Measurements from ENCODE around the gene SLC44A3. TPM values are rescaled to one million over a fixed set of nuclear protein-coding genes. Genes with fewer than 3 reads are reported as not detected.

Gene SLC44A3
- total and polyA plus RNA-seq, 9 of the 15 experiments (the other 6 are each of a cell fraction or from before 2014, with no cell fraction given), result not detected

GRCh38 chr1:94898491-94899385 lies 78.6 kb downstream of the SLC44A3 start:
- no peaks in the 10 kb centered on the region for H3K4me1 ChIP-seq (replicated peaks in 1 of 2; ENCODE audit: control insufficient read depth in 2 of 2, insufficient read depth in 2 of 2, low read length in 2 of 2)
- in situ Hi-C loops (cut with MboI) (no loop called here), intact Hi-C loops (cut with micrococcal nuclease) (no loop called here)
- WGBS (ENCODE audit: insufficient coverage, low coverage, missing lambda C conversion rate), result 0% methylated on average over 7 of the region's 7 CpGs
- no peak for ATAC-seq
- H3K9me3 ChIP-seq (replicated peaks; ENCODE audit: control insufficient read depth, insufficient read depth, low read depth, low read length), result no peaks in the 10 kb centered on the region
- no peak overlapping the region for H3K27ac ChIP-seq (ENCODE audit: extremely low read depth, low read depth, low read length)
- H3K9me1 ChIP-seq (ENCODE audit: control insufficient read depth, insufficient read depth, low read length), result no peaks in the 10 kb centered on the region
- ChIA-PET CTCF (ENCODE audit: low intra/inter-chr PET ratio) (interaction anchor here (0.6 kb wide), 1 partner anchor 10 kb away, joined by 6 read pairs; no protein-coding TSS in a partner anchor), POLR2A (interaction anchor here (0.7 kb wide), 1 partner anchor 27 kb away, joined by 3 read pairs; no protein-coding TSS in a partner anchor)
- BruUV-seq (replicated peaks), result no TSS peak
- H3K27me3 ChIP-seq (ENCODE audit: control insufficient read depth in 2 of 2, insufficient read depth in 2 of 2, low read length in 2 of 2), result peaks cover 0 to 8% of the 10 kb centered on the region in 2 experiments; a peak in 2 of 5 replicates
- no peak for DNase-seq (ENCODE audit: extremely low read depth in 1 of 4, low spot score in 3 of 4)
- H4K20me1 ChIP-seq (replicated peaks; ENCODE audit: control insufficient read depth, insufficient read depth, low read length), result no peaks in the 10 kb centered on the region
- no peak overlapping the region for H3K4me2 ChIP-seq (ENCODE audit: insufficient read depth, low read length)
- H3K79me2 ChIP-seq (ENCODE audit: control insufficient read depth, insufficient read depth, low read length), result no peaks in the 10 kb centered on the region
- H3K36me3 ChIP-seq (ENCODE audit: control insufficient read depth, insufficient read depth, low read length), result no peaks in the 10 kb centered on the region
- H3K4me3 ChIP-seq, result no peak overlapping the region
- FAIRE-seq, result no peak
- no peak overlapping the region for H3K9ac ChIP-seq (ENCODE audit: insufficient read depth in 1 of 2, low read depth in 2 of 2, low read length in 2 of 2)
- H2AFZ ChIP-seq (ENCODE audit: low read depth, low read length), result no peak overlapping the region
- TF ChIP-seq NCOR1 (IDR thresholded peaks at IDR 0.05) (no peak), SIRT6 (IDR thresholded peaks at IDR 0.05; ENCODE audit: low read depth, low read length) (no peak), POLR2G (IDR thresholded peaks at IDR 0.05; ENCODE audit: low read depth, low read length) (no peak), CLOCK (CRISPR knock-in tag; IDR thresholded peaks at IDR 0.05; ENCODE audit: borderline replicate concordance) (no peak), EWSR1 (IDR thresholded peaks at IDR 0.05; ENCODE audit: borderline replicate concordance, low read depth, partially characterized antibody) (no peak), RHOXF2B (CRISPR knock-in tag; conservative IDR thresholded peaks at IDR 0.05) (no peak), KLF10 (CRISPR knock-in tag; IDR thresholded peaks at IDR 0.05) (no peak), THAP7 (CRISPR knock-in tag; IDR thresholded peaks at IDR 0.05) (no peak), TBL1XR1 (IDR thresholded peaks at IDR 0.05; ENCODE audit: low read length in 2 of 2) (no peak), SMARCC2 (IDR thresholded peaks at IDR 0.05; ENCODE audit: low read depth) (no peak), CBFA2T2 (conservative IDR thresholded peaks at IDR 0.05) (no peak), EZH2 (IDR thresholded peaks at IDR 0.05; ENCODE audit: borderline replicate concordance, low read depth, low read length) (no peak)
- TF ChIP-seq, protein P1, sequence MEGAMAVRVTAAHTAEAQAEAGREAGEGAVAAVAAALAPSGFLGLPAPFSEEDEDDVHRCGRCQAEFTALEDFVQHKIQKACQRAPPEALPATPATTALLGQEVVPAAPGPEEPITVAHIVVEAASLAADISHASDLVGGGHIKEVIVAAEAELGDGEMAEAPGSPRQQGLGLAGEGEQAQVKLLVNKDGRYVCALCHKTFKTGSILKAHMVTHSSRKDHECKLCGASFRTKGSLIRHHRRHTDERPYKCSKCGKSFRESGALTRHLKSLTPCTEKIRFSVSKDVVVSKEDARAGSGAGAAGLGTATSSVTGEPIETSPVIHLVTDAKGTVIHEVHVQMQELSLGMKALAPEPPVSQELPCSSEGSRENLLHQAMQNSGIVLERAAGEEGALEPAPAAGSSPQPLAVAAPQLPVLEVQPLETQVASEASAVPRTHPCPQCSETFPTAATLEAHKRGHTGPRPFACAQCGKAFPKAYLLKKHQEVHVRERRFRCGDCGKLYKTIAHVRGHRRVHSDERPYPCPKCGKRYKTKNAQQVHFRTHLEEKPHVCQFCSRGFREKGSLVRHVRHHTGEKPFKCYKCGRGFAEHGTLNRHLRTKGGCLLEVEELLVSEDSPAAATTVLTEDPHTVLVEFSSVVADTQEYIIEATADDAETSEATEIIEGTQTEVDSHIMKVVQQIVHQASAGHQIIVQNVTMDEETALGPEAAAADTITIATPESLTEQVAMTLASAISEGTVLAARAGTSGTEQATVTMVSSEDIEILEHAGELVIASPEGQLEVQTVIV (CRISPR knock-in tag; IDR thresholded peaks at IDR 0.05; ENCODE audit: borderline replicate concordance), result no peak

All from K562 (cell line).